DMS 273 treated with DMSO at 0.1 percent for 48 hours (cell line): ENCODE measurements around the gene RAPGEF5.

Experiments
- DNase-seq: peaks from one replicate; lab custom pipeline; 2025; lab: John Stamatoyannopoulos, UW

The RAPGEF5 gene

GRCh38 chr7:22378199-22378980 lies 21.4 kb upstream of the RAPGEF5 start:
- DNase-seq, result no peak

- DNase-seq, result no peak
These were observed 20.7 kb upstream of the RAPGEF5 start for GRCh38 chr7:22377703-22378102.

GRCh38 chr7:22375359-22376048 lies 18.6 kb upstream of the RAPGEF5 start:
- no peak for DNase-seq

- peak; percentile 37 for DNase-seq
These were observed 17.0 kb upstream of the RAPGEF5 start for GRCh38 chr7:22373911-22374310.

- no peak for DNase-seq
These were observed 16.4 kb upstream of the RAPGEF5 start for GRCh38 chr7:22373388-22373787.

GRCh38 chr7:22372863-22373262 lies 15.9 kb upstream of the RAPGEF5 start:
- no peak for DNase-seq

GRCh38 chr7:22371878-22372277 lies 14.9 kb upstream of the RAPGEF5 start:
- no peak for DNase-seq

- DNase-seq, result peak; percentile 78
These were observed 7.9 kb upstream of the RAPGEF5 start for GRCh38 chr7:22364900-22365299.

- DNase-seq, result no peak
These were observed 6.9 kb upstream of the RAPGEF5 start for GRCh38 chr7:22363756-22364422.

GRCh38 chr7:22361795-22362194 lies 4.8 kb upstream of the RAPGEF5 start:
- peak; percentile 79 for DNase-seq

GRCh38 chr7:22361320-22361719 lies 4.4 kb upstream of the RAPGEF5 start:
- no peak for DNase-seq

GRCh38 chr7:22358820-22359697 lies 2.1 kb upstream of the RAPGEF5 start:
- DNase-seq, result no peak

GRCh38 chr7:22357311-22358175 lies 589 bp upstream of the RAPGEF5 start:
- peak; percentile 66 for DNase-seq

- no peak for DNase-seq
These were observed 803 bp downstream of the RAPGEF5 start for GRCh38 chr7:22356010-22356691.

GRCh38 chr7:22355620-22356009 lies 1.3 kb downstream of the RAPGEF5 start:
- no peak for DNase-seq

- DNase-seq, result no peak
These were observed 2.5 kb downstream of the RAPGEF5 start for GRCh38 chr7:22354462-22354861.

- no peak for DNase-seq
These were observed 4.1 kb downstream of the RAPGEF5 start for GRCh38 chr7:22352887-22353286.

GRCh38 chr7:22351878-22352277 lies 5.1 kb downstream of the RAPGEF5 start:
- DNase-seq, result no peak

GRCh38 chr7:22351329-22351692 lies 5.6 kb downstream of the RAPGEF5 start:
- peak; percentile 25 for DNase-seq
